Endothelial cell of umbilical vein (primary cell): ENCODE data around the gene KIZ. TPM values are rescaled to one million over a fixed set of nuclear protein-coding genes. Genes with fewer than 3 reads are reported as not detected.

Experiments
- BruUV-seq: library from RNA; stranded (reverse); fragments of 400-500 nt; replicated peaks from 2 replicates; lab custom pipeline; 2021; lab: Mats Ljungman, UMichigan
- CTCF ChIA-PET: fragments of 300-600, 350-600 bp; sonication (Branson Sonifier 250); formaldehyde crosslinking; loops from one replicate; lab custom pipeline; 2021; ENCODE audit warnings: antibody characterized with exemption, inconsistent platforms; lab: Charles Lee
- POLR2A ChIA-PET: fragments of 300-600, 350-600 bp; sonication (Branson Sonifier 250); formaldehyde crosslinking; loops from one replicate; lab custom pipeline; 2021; ENCODE audit warnings: antibody characterized with exemption, inconsistent platforms; lab: Charles Lee
- DNase-seq: peaks from one replicate; pipeline ENCODE4 v3.0.0-alpha.2; 2011; ENCODE audit warnings: low read depth, low spot score
- FAIRE-seq: peaks from 2 replicates; lab custom pipeline; 2011; peaks lifted over from hg19 to GRCh38; lab: Jason Lieb, UNC
- H2AFZ ChIP-seq: 2 replicates; pipeline ENCODE4 v1.6.0; 2012; ENCODE audit warnings: low read depth, low read length, control low read depth, inconsistent platforms
- H3K27ac ChIP-seq: 2 replicates; pipeline ENCODE4 v1.5.1; 2011; ENCODE audit warnings: low read depth, mild to moderate bottlenecking, control low read depth, low read length, moderate library complexity; ENCODE audit not compliant: insufficient read depth
- H3K27me3 ChIP-seq, 2 experiments: 2 replicates each; pipeline versions ENCODE4 v1.6.0 to v1.6.1; 2011; ENCODE audit warnings: low read length in 2 of 2, mixed read lengths in 1 of 2; ENCODE audit not compliant: control insufficient read depth in 2 of 2, insufficient read depth in 2 of 2
- H3K36me3 ChIP-seq, 2 experiments: 2 replicates in 1 of 2; 3 replicates in 1 of 2; pipeline ENCODE4 v1.5.1; 2011; ENCODE audit warnings: low read length in 2 of 2, mild to moderate bottlenecking in 1 of 2, moderate library complexity in 1 of 2; ENCODE audit not compliant: control insufficient read depth in 2 of 2, insufficient read depth in 2 of 2; ENCODE audit errors: extremely low read depth in 1 of 2
- H3K4me1 ChIP-seq: 3 replicates; pipeline ENCODE4 v1.5.1; 2011; ENCODE audit warnings: mild to moderate bottlenecking, low read length; ENCODE audit not compliant: control insufficient read depth, insufficient read depth; ENCODE audit errors: extremely low read depth
- H3K4me2 ChIP-seq: 2 replicates; pipeline ENCODE4 v1.6.1; 2011; ENCODE audit warnings: low read length, control low read depth, mixed read lengths; ENCODE audit not compliant: insufficient read depth
- H3K4me3 ChIP-seq, 3 experiments: fragments of 200-600 bp in 1 of 3; sonication (generic), shearing (Covaris generic) in 1 of 3; replicated peaks in 1 of 3; 2 replicates each; pipeline ENCODE4 v1.5.1; 2011 to 2016; ENCODE audit warnings: control low read depth in 3 of 3, low read length in 3 of 3, mild to moderate bottlenecking in 2 of 3, inconsistent platforms in 1 of 3, low read depth in 1 of 3, moderate library complexity in 1 of 3; ENCODE audit not compliant: insufficient read depth in 1 of 3
- H3K79me2 ChIP-seq: 2 replicates; pipeline ENCODE4 v1.6.0; 2012; ENCODE audit warnings: low read length, inconsistent platforms; ENCODE audit not compliant: control insufficient read depth, insufficient read depth
- H3K9ac ChIP-seq: replicated peaks from 2 replicates; pipeline ENCODE3; 2011; ENCODE audit warnings: low read length, control low read depth; ENCODE audit not compliant: insufficient read depth; ENCODE audit errors: extremely low read depth
- H3K9me1 ChIP-seq: replicated peaks from 3 replicates; pipeline ENCODE4 v1.6.0; 2011; ENCODE audit warnings: mild to moderate bottlenecking, low read length; ENCODE audit not compliant: control insufficient read depth, insufficient read depth; ENCODE audit errors: extremely low read depth
- H3K9me3 ChIP-seq: replicated peaks from 2 replicates; pipeline ENCODE4 v1.5.1; 2012; ENCODE audit warnings: low read length, inconsistent platforms; ENCODE audit not compliant: control insufficient read depth, insufficient read depth
- H4K20me1 ChIP-seq: replicated peaks from 2 replicates; pipeline ENCODE3; 2011; ENCODE audit warnings: mild to moderate bottlenecking, low read length; ENCODE audit not compliant: control insufficient read depth, insufficient read depth; ENCODE audit errors: extremely low read depth
- EZH2 ChIP-seq: IDR thresholded peaks from 2 replicates; pipeline ENCODE4 v1.6.1; 2012; ENCODE audit warnings: borderline replicate concordance, low read depth, mild to moderate bottlenecking, moderate library complexity, low read length, inconsistent platforms; ENCODE audit not compliant: severe bottlenecking
- GATA2 ChIP-seq: IDR thresholded peaks from 2 replicates; pipeline ENCODE4 v1.7.0; 2011; ENCODE audit warnings: low read depth, mild to moderate bottlenecking, moderate library complexity, mixed read lengths, low read length; ENCODE audit not compliant: insufficient read length, insufficient read depth
- JUN ChIP-seq: IDR thresholded peaks from 2 replicates; pipeline ENCODE4 v1.6.1; 2011; ENCODE audit warnings: borderline replicate concordance, low read depth; ENCODE audit not compliant: insufficient read length, insufficient read depth
- dilution Hi-C: fragments of 300-500 bp; cut with MboI; formaldehyde crosslinking; loops from one replicate; pipeline ENCODE4 v1.15.0; 2019; ENCODE audit warnings: low sequenced_read_pairs; ENCODE audit not compliant: extremely low pct_ligation_motif_present
- intact Hi-C: fragments of 100-400 bp; cut with micrococcal nuclease; formaldehyde crosslinking; loops from one replicate; pipeline ENCODE4 v1.10.0; 2022
- polyA plus RNA-seq, 4 experiments: library from polyadenylated mRNA; depleted of rRNA in 3 of 4; stranded (reverse) in 3 of 4; unstranded in 1 of 4; fragments of >200 nt; gene quantifications; 2 replicates each; pipeline versions ENCODE4 v1.2.1 to v1.2.3, GENCODE V29; 2011 to 2012; ENCODE audit warnings: missing spikeins in 1 of 4
- total RNA-seq: library from RNA; stranded (reverse); gene quantifications from 2 replicates; pipeline ENCODE4 v1.2.3, GENCODE V29; 2021

The KIZ gene
- total and polyA plus RNA-seq, 2 donors (not counting 3 experiments of a cell fraction or from before 2014, with no cell fraction given), result 3.9 to 7.3 TPM

DNA sequence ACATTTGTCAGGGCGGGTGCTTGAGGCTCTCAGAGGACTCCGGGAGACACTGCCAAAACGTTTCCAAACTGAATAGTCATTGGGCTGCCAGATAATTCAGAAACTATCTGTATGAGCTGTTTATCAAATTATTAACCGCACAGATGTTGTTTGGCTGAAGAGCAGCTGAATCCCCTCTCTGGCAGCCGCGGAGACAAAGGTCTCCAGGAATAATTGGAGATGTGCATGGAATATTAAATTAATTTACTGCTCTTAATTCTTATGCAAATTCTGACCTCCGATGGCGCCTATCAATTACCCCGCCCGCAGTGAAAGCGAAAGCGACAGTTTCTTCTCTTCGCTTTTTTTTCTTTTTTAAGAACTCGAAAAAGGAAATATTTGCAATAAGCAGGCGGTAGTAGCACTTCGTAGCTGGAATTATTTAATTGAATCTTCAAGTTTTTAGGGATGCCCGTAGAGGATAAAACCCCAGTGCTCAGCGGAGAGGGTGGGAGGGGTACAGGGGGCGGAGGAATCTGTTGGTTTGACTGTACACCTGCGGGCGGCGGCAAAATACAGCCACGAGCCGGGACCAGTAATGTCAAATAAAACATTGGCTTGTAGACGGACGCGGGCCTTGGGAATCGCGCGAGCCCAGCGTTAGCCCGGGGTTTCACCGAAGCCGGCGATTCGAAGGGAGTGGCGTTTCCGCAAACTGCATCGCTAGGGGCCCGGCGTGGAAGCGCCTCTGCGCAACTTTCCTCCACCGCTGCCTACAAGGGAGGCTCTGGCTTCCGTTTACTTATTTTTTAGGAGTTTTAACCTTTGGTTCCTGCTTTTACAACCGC lies 25.9 kb upstream of the KIZ start:
- Histone ChIP-seq H3K4me3 (peak overlapping the region in 2 of 3 experiments; percentile 16 to 19), H3K79me2 (no peaks in the 10 kb centered on the region), H4K20me1 (no peaks in the 10 kb centered on the region), H3K9ac (no peak overlapping the region), H3K27ac (no peak overlapping the region), H2AFZ (no peak overlapping the region), H3K9me3 (no peaks in the 10 kb centered on the region), H3K27me3 (peaks cover 70 to 89% of the 10 kb centered on the region in 2 experiments), H3K36me3 (no peaks in the 10 kb centered on the region), H3K9me1 (no peaks in the 10 kb centered on the region), H3K4me1 (peaks cover 13% of the 10 kb centered on the region), H3K4me2 (peak overlapping the region; percentile 16)
- TF ChIP-seq EZH2, result no peak
- no peak for TF ChIP-seq JUN
- intact Hi-C loops (loop anchor here (2.0 to 5.0 kb wide), 3 partner anchors 25 to 407 kb away; no protein-coding TSS in a partner anchor), dilution Hi-C loops (no loop called here)
- POLR2A ChIA-PET, result no interaction called here
- FAIRE-seq, result no peak
- CTCF ChIA-PET, result interaction anchor here (2.8 kb wide), 1 partner anchor 406 kb away, joined by 8 read pairs; no protein-coding TSS in a partner anchor
- no TSS peak for BruUV-seq
- DNase-seq, result no peak

DNA sequence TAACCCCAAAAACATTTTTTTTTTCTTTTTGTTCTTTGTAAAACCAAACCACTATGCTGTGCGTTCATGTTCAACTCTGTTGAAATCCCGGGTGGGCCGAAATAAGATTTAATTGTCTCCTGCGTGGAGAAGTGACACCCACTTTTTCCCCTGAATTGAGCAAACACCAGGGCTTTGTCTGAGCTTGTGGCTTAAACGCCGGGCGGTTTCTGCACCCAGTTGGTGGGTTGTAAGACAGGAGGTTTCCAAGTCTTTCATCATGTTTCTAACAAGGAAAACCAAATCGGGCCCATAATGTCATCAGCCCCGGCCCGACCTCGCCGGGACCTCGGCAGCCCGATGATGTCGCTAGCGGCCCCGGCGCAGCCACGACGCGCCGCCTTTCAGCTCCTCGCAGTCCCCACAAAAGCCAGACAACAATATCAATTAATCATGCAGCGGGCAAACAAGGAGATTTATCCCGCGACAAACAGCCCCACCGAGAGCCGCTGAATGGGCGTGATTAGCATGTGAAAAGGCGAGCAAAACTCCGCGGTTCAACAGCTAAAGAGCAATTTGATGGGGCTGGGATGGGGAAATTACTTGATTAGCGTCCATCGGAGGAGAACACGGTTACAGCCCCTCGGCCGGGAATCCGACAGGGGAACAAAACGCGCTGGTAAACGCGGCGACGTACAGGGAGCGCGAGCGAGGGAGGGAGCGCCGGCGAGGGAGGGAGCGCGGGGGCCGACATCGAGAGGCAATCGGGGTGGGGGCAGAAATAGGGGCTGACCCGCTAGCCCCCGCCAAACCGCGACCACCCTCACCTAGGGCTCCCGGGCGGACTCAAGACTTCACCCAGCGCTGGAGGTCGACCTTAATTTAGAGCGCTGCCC lies 25.1 kb upstream of the KIZ start:
- H3K9me3 ChIP-seq, result no peaks in the 10 kb centered on the region
- H3K4me2 ChIP-seq, result peak overlapping the region; percentile 14
- H3K79me2 ChIP-seq, result no peaks in the 10 kb centered on the region
- no peak overlapping the region for H3K27ac ChIP-seq
- H3K9me1 ChIP-seq, result no peaks in the 10 kb centered on the region
- peak overlapping the region in 1 of 3 experiments; percentile 12 for H3K4me3 ChIP-seq
- peak overlapping the region; percentile 51 for H2AFZ ChIP-seq
- ChIA-PET POLR2A (no interaction called here), CTCF (interaction anchor here (1.3 to 2.8 kb wide), 2 partner anchors 25 to 406 kb away, joined by 3 to 8 read pairs; partner anchors contain the start of gene KIZ)
- FAIRE-seq (peak; percentile 48), DNase-seq (peak; percentile 10)
- peaks cover 72 to 93% of the 10 kb centered on the region in 2 experiments for H3K27me3 ChIP-seq
- BruUV-seq, result no TSS peak
- no peaks in the 10 kb centered on the region for H4K20me1 ChIP-seq
- no peak overlapping the region for H3K9ac ChIP-seq
- dilution Hi-C loops, result no loop called here
- intact Hi-C loops, result loop anchor here (2.0 to 5.0 kb wide), 2 partner anchors 24 to 136 kb away; no protein-coding TSS in a partner anchor
- no peak for TF ChIP-seq GATA2
- peak; percentile 85 for TF ChIP-seq EZH2
- no peak for TF ChIP-seq JUN
- peaks cover 13% of the 10 kb centered on the region for H3K4me1 ChIP-seq
- H3K36me3 ChIP-seq, result no peaks in the 10 kb centered on the region
